Fibroblast of lung (primary cell): Measurements from ENCODE around the gene SLC9A8. TPM values are rescaled to one million over a fixed set of nuclear protein-coding genes. Genes with fewer than 3 reads are reported as not detected.
A peak's percentile ranks its signal among the peaks of the same experiment; 100 is the strongest.

ENCODE experiments used
- DNase-seq, 2 donors: peaks; one replicate each; pipeline versions ENCODE4 v3.0.0 to v3.0.0-alpha.2; 2010; ENCODE audit warnings: low read depth in 2 of 2
- H2AFZ ChIP-seq: 2 replicates; pipeline ENCODE4 v1.5.1; 2012; ENCODE audit warnings: low read length, control low read depth, inconsistent platforms
- H3K27ac ChIP-seq: 2 replicates; pipeline ENCODE4 v1.5.1; 2011; ENCODE audit warnings: low read length, control low read depth; ENCODE audit not compliant: insufficient read depth
- H3K27me3 ChIP-seq: 2 replicates; pipeline ENCODE4 v1.5.1; 2011; ENCODE audit warnings: mild to moderate bottlenecking, low read length; ENCODE audit not compliant: control insufficient read depth, insufficient read depth
- H3K36me3 ChIP-seq: 2 replicates; pipeline ENCODE4 v1.5.1; 2011; ENCODE audit warnings: low read length; ENCODE audit not compliant: control insufficient read depth, insufficient read depth
- H3K4me1 ChIP-seq: 2 replicates; pipeline ENCODE4 v1.5.1; 2011; ENCODE audit warnings: low read length; ENCODE audit not compliant: control insufficient read depth, insufficient read depth; ENCODE audit errors: extremely low read depth
- H3K4me2 ChIP-seq: 2 replicates; pipeline ENCODE4 v1.5.1; 2011; ENCODE audit warnings: low read length, control low read depth; ENCODE audit not compliant: insufficient read depth; ENCODE audit errors: extremely low read depth
- H3K4me3 ChIP-seq, 4 experiments: fragments of 200-600 bp in 1 of 4; sonication (generic) in 1 of 4; replicated peaks in 1 of 4; 2 replicates each; pipeline ENCODE4 v1.5.1; 2011 to 2016; ENCODE audit warnings: low read length in 4 of 4, low read depth in 3 of 4, mild to moderate bottlenecking in 3 of 4, control low read depth in 2 of 4, inconsistent platforms in 1 of 4, mixed read lengths in 1 of 4; ENCODE audit not compliant: insufficient read depth in 1 of 4; ENCODE audit errors: control extremely low read depth in 1 of 4
- H3K79me2 ChIP-seq: 2 replicates; pipeline ENCODE4 v1.5.1; 2012; ENCODE audit warnings: mild to moderate bottlenecking, low read length, inconsistent platforms; ENCODE audit not compliant: control insufficient read depth, insufficient read depth
- H3K9ac ChIP-seq: 2 replicates; pipeline ENCODE4 v1.5.1; 2011; ENCODE audit warnings: mild to moderate bottlenecking, low read length, control low read depth; ENCODE audit not compliant: insufficient read depth
- H3K9me3 ChIP-seq: 2 replicates; pipeline ENCODE4 v1.5.1; 2012; ENCODE audit warnings: low read depth, low read length; ENCODE audit not compliant: control insufficient read depth, insufficient read depth
- H4K20me1 ChIP-seq: 2 replicates; pipeline ENCODE4 v1.5.1; 2011; ENCODE audit warnings: low read length; ENCODE audit not compliant: control insufficient read depth, insufficient read depth; ENCODE audit errors: extremely low read depth
- CTCF ChIP-seq, 2 donors: IDR thresholded peaks in 1 of 2; conservative IDR thresholded peaks in 1 of 2; 1 replicate in 1 of 2; 2 replicates in 1 of 2; pipeline ENCODE4 v1.5.1; 2011 to 2012; ENCODE audit warnings: low read length in 2 of 2, control low read depth in 1 of 2, inconsistent platforms in 1 of 2, low read depth in 1 of 2, mild to moderate bottlenecking in 1 of 2
- EZH2 ChIP-seq: IDR thresholded peaks from 2 replicates; pipeline ENCODE4 v1.5.1; 2012; ENCODE audit warnings: low read length, control low read depth, mild to moderate bottlenecking; ENCODE audit errors: missing control alignments
- polyA plus RNA-seq, 2 donors: library from polyadenylated mRNA; depleted of rRNA in 1 of 2; stranded (reverse) in 1 of 2; unstranded in 1 of 2; fragments of >200 nt; gene quantifications; 2 replicates each; pipeline ENCODE4 v1.2.1, GENCODE V29; 2011 to 2012; ENCODE audit warnings: missing spikeins in 1 of 2
- total RNA-seq: library from RNA; depleted of rRNA; stranded (reverse); fragments of >200 nt; gene quantifications from 2 replicates; pipeline ENCODE4 v1.2.1, GENCODE V29; 2014

The SLC9A8 gene
- total and polyA plus RNA-seq, 2 donors (not counting 1 experiment from before 2014, with no cell fraction given) = 2.4 to 15.5 TPM

- Histone ChIP-seq H3K9ac (peak overlapping the region; percentile 89), H3K27me3 (no peaks in the 10 kb centered on the region), H3K4me2 (peak overlapping the region; percentile 96), H3K4me1 (peaks cover 7% of the 10 kb centered on the region), H3K9me3 (no peaks in the 10 kb centered on the region), H3K79me2 (peaks cover 10% of the 10 kb centered on the region), H3K36me3 (peaks cover 2% of the 10 kb centered on the region), H3K4me3 (peak overlapping the region; percentile 69 to 94 (median 88)), H4K20me1 (no peaks in the 10 kb centered on the region), H2AFZ (peak overlapping the region; percentile 77), H3K27ac (peak overlapping the region; percentile 92)
- TF ChIP-seq EZH2 (no peak), CTCF (conservative IDR thresholded peaks at IDR 0.05 in 1 of 2, IDR thresholded peaks at IDR 0.05 in 1 of 2; ENCODE audit: low read depth in 1 of 2, low read length in 2 of 2) (no peak)
- no peak for DNase-seq
Observed at GRCh38 chr20:49813305-49813974, 812 bp downstream of the SLC9A8 start.

- no peaks in the 10 kb centered on the region for H4K20me1 ChIP-seq
- TF ChIP-seq EZH2 (no peak), CTCF (conservative IDR thresholded peaks at IDR 0.05 in 1 of 2, IDR thresholded peaks at IDR 0.05 in 1 of 2; ENCODE audit: low read depth in 1 of 2, low read length in 2 of 2) (no peak)
- H3K27ac ChIP-seq = no peak overlapping the region
- peak overlapping the region; percentile 96 for H3K4me2 ChIP-seq
- H2AFZ ChIP-seq = no peak overlapping the region
- peaks cover 7% of the 10 kb centered on the region for H3K4me1 ChIP-seq
- H3K4me3 ChIP-seq = peak overlapping the region in 3 of 4 experiments; percentile 69 to 94 (median 82)
- no peak for DNase-seq
- H3K27me3 ChIP-seq = no peaks in the 10 kb centered on the region
- H3K36me3 ChIP-seq = peaks cover 2% of the 10 kb centered on the region
- H3K9me3 ChIP-seq = no peaks in the 10 kb centered on the region
- H3K9ac ChIP-seq = no peak overlapping the region
- peaks cover 10% of the 10 kb centered on the region for H3K79me2 ChIP-seq
Observed at GRCh38 chr20:49814057-49814694, 1.5 kb downstream of the SLC9A8 start.

DNA sequence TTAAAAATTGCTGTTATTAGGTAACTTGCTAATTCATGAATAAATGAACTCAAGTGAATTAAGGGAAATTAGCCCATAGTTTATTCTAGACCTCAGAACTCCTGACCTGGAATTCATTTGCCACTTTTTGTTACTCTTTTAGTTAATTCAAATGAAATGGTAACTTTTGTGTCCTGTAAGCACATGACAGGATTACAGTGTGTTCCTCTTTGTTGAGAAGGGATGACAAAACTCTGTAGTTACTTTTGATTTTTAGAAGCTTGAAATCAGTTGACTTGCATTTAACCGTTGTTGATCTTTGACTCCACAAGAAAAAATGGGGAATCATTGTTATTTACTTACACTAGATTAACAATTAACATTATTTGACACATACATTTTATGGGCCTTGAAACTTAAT, 6.2 kb downstream of the SLC9A8 start:
- H3K36me3 ChIP-seq = peaks cover 4% of the 10 kb centered on the region
- H2AFZ ChIP-seq = no peak overlapping the region
- H3K27ac ChIP-seq = no peak overlapping the region

More for the DNA sequence above, 6.2 kb downstream of the SLC9A8 start:
- Histone ChIP-seq H3K4me2 (no peak overlapping the region), H3K9me3 (no peaks in the 10 kb centered on the region), H3K4me1 (peaks cover 5% of the 10 kb centered on the region), H3K9ac (no peak overlapping the region), H3K79me2 (peaks cover 2% of the 10 kb centered on the region), H3K27me3 (no peaks in the 10 kb centered on the region), H4K20me1 (no peaks in the 10 kb centered on the region), H3K4me3 (no peak overlapping the region)
- no peak for DNase-seq
- TF ChIP-seq EZH2 (no peak), CTCF (conservative IDR thresholded peaks at IDR 0.05 in 1 of 2, IDR thresholded peaks at IDR 0.05 in 1 of 2; ENCODE audit: low read depth in 1 of 2, low read length in 2 of 2) (no peak)
